Natural killer cell treated with Interleukin-12 subunit alpha and Interleukin-12 subunit beta and Interleukin-15 and Interleukin-18, amount 100 ng/mL, for 72 hours (primary cell): ENCODE results near the gene LIN7B. TPM values are rescaled to one million over a fixed set of nuclear protein-coding genes. Genes with fewer than 3 reads are reported as not detected.
A peak's percentile ranks its signal among the peaks of the same experiment; 100 is the strongest.
"Not testable (repeated sequence)": the region's sequence is repeated elsewhere in the genome, so short reads cannot be mapped to it uniquely, and the experiment has no call there.

Experiments used
- ATAC-seq, 2 donors: fragments of 150-1000 bp; cut with Tn5 transposase in 1 of 2; sonication (Bioruptor Pico), chemical (Tn5 transposase) in 1 of 2; 2 replicates each; pipeline ENCODE4 v1.10.0; 2021
- DNase-seq: peaks from one replicate; pipeline ENCODE4 v3.0.0; 2022; ENCODE audit warnings: low spot score
- H3K27ac Mint-ChIP-seq, 2 donors: 1 replicate in 1 of 2; 2 replicates in 1 of 2; pipeline ENCODE4 v1.8.0; 2022; ENCODE audit warnings: mixed read lengths in 2 of 2, mild to moderate bottlenecking in 1 of 2, moderate library complexity in 1 of 2
- H3K27me3 Mint-ChIP-seq, 2 donors: 1 replicate in 1 of 2; 2 replicates in 1 of 2; pipeline ENCODE4 v1.8.0; 2022; ENCODE audit warnings: mixed read lengths in 2 of 2
- H3K36me3 Mint-ChIP-seq: one replicate; pipeline ENCODE4 v1.8.0; 2022; ENCODE audit warnings: mixed read lengths
- H3K4me1 Mint-ChIP-seq, 2 donors: 1 replicate in 1 of 2; 2 replicates in 1 of 2; pipeline ENCODE4 v1.8.0; 2022; ENCODE audit warnings: low read depth in 2 of 2, mixed read lengths in 2 of 2, mild to moderate bottlenecking in 1 of 2
- H3K4me3 Mint-ChIP-seq: one replicate; pipeline ENCODE4 v1.8.0; 2022; ENCODE audit warnings: mixed read lengths
- H3K9me3 Mint-ChIP-seq: 2 replicates; pipeline ENCODE4 v1.8.0; 2022; ENCODE audit warnings: mixed read lengths
- total RNA-seq, 2 donors: library from RNA; stranded (reverse); gene quantifications; one replicate each; pipeline ENCODE4 v1.2.3, GENCODE V29; 2022

Gene LIN7B
- total RNA-seq, 2 donors from 2014 or later: 6.0 to 6.1 TPM

- DNase-seq (no peak), ATAC-seq (no peak)
- Mint-ChIP-seq H3K4me3 (no peak overlapping the region), H3K36me3 (no peaks in the 10 kb centered on the region), H3K27ac (no peak overlapping the region), H3K9me3 (no peaks in the 10 kb centered on the region), H3K4me1 (peaks cover 23 to 26% of the 10 kb centered on the region in 2 donors), H3K27me3 (peaks cover 0 to 2% of the 10 kb centered on the region in 2 donors)
Measured at GRCh38 chr19:49130325-49130724, 16.2 kb downstream of the LIN7B start.

GRCh38 chr19:49132974-49133609 is 18.9 kb downstream of the LIN7B start:
- no peaks in the 10 kb centered on the region for H3K9me3 Mint-ChIP-seq
- H3K27ac Mint-ChIP-seq: no peak overlapping the region
- peaks cover 21% of the 10 kb centered on the region in 2 donors for H3K4me1 Mint-ChIP-seq
- DNase-seq (no peak), ATAC-seq (peak; percentile 43 to 49)
- peaks cover 0 to 6% of the 10 kb centered on the region in 2 donors for H3K27me3 Mint-ChIP-seq
- H3K36me3 Mint-ChIP-seq: no peaks in the 10 kb centered on the region
- peak overlapping the region; percentile 74 for H3K4me3 Mint-ChIP-seq

GRCh38 chr19:49133621-49134454 is 19.7 kb downstream of the LIN7B start:
- no peak overlapping the region for H3K27ac Mint-ChIP-seq
- H3K27me3 Mint-ChIP-seq: peaks cover 0 to 6% of the 10 kb centered on the region in 2 donors
- H3K9me3 Mint-ChIP-seq: no peaks in the 10 kb centered on the region
- ATAC-seq (peak; percentile 75 to 83), DNase-seq (no peak)
- no peaks in the 10 kb centered on the region for H3K36me3 Mint-ChIP-seq
- H3K4me3 Mint-ChIP-seq: peak overlapping the region; percentile 74
- H3K4me1 Mint-ChIP-seq: peaks cover 13 to 14% of the 10 kb centered on the region in 2 donors

GRCh38 chr19:49135686-49136085 is 21.5 kb downstream of the LIN7B start:
- H3K4me1 Mint-ChIP-seq: peaks cover 6 to 11% of the 10 kb centered on the region in 2 donors
- no peak overlapping the region for H3K4me3 Mint-ChIP-seq
- H3K27me3 Mint-ChIP-seq: peaks cover 0 to 6% of the 10 kb centered on the region in 2 donors
- no peaks in the 10 kb centered on the region for H3K9me3 Mint-ChIP-seq
- H3K27ac Mint-ChIP-seq: no peak overlapping the region
- H3K36me3 Mint-ChIP-seq: no peaks in the 10 kb centered on the region
- DNase-seq: no peak
- ATAC-seq: no peak

- no peaks in the 10 kb centered on the region for H3K36me3 Mint-ChIP-seq
- ATAC-seq (no peak), DNase-seq (no peak)
- no peak overlapping the region for H3K27ac Mint-ChIP-seq
- H3K4me1 Mint-ChIP-seq: peaks cover 6 to 11% of the 10 kb centered on the region in 2 donors
- H3K9me3 Mint-ChIP-seq: no peaks in the 10 kb centered on the region
- no peak overlapping the region for H3K4me3 Mint-ChIP-seq
- peaks cover 0 to 6% of the 10 kb centered on the region in 2 donors for H3K27me3 Mint-ChIP-seq
Measured at GRCh38 chr19:49136771-49137171, 22.6 kb downstream of the LIN7B start.

- Mint-ChIP-seq H3K4me3 (no peak overlapping the region), H3K4me1 (peaks cover 19% of the 10 kb centered on the region in 2 donors), H3K9me3 (no peaks in the 10 kb centered on the region), H3K36me3 (no peaks in the 10 kb centered on the region), H3K27me3 (peaks cover 16 to 20% of the 10 kb centered on the region in 2 donors), H3K27ac (no peak overlapping the region)
- no peak for DNase-seq
- ATAC-seq: no peak
Measured at GRCh38 chr19:49140951-49141350, 26.8 kb downstream of the LIN7B start.

- Mint-ChIP-seq H3K4me1 (peaks cover 19% of the 10 kb centered on the region in 2 donors), H3K4me3 (peak overlapping the region; percentile 2), H3K27me3 (peaks cover 16 to 21% of the 10 kb centered on the region in 2 donors), H3K27ac (no peak overlapping the region), H3K36me3 (no peaks in the 10 kb centered on the region), H3K9me3 (no peaks in the 10 kb centered on the region)
- DNase-seq (no peak), ATAC-seq (no peak)
Measured at GRCh38 chr19:49141352-49141751, 27.2 kb downstream of the LIN7B start.

GRCh38 chr19:49142866-49143335 is 28.7 kb downstream of the LIN7B start:
- peaks cover 20 to 33% of the 10 kb centered on the region in 2 donors for H3K27me3 Mint-ChIP-seq
- ATAC-seq (peak; percentile 96 to 98), DNase-seq (peak; percentile 85)
- H3K27ac Mint-ChIP-seq: peak overlapping the region in 1 of 2 donors; percentile 57
- H3K4me3 Mint-ChIP-seq: peak overlapping the region; percentile 78
- H3K9me3 Mint-ChIP-seq: no peaks in the 10 kb centered on the region
- no peaks in the 10 kb centered on the region for H3K36me3 Mint-ChIP-seq
- peaks cover 19% of the 10 kb centered on the region in 2 donors for H3K4me1 Mint-ChIP-seq

GRCh38 chr19:49145573-49146407 is 31.6 kb downstream of the LIN7B start:
- H3K36me3 Mint-ChIP-seq: no peaks in the 10 kb centered on the region
- peak; percentile 67 for ATAC-seq
- H3K27me3 Mint-ChIP-seq: peaks cover 28 to 33% of the 10 kb centered on the region in 2 donors
- DNase-seq: peak; percentile 79
- H3K27ac Mint-ChIP-seq: peak overlapping the region in 1 of 2 donors; percentile 88
- H3K9me3 Mint-ChIP-seq: no peaks in the 10 kb centered on the region
- peaks cover 30 to 32% of the 10 kb centered on the region in 2 donors for H3K4me1 Mint-ChIP-seq
- H3K4me3 Mint-ChIP-seq: peak overlapping the region; percentile 23

- H3K36me3 Mint-ChIP-seq, DNase-seq, ATAC-seq, H3K27ac Mint-ChIP-seq, H3K4me3 Mint-ChIP-seq, H3K9me3 Mint-ChIP-seq: not testable (repeated sequence)
- Mint-ChIP-seq H3K4me1 (peaks cover 32% of the 10 kb centered on the region in 2 donors), H3K27me3 (peaks cover 28 to 35% of the 10 kb centered on the region in 2 donors)
Measured at GRCh38 chr19:49146408-49146770, 32.2 kb downstream of the LIN7B start.

GRCh38 chr19:49148044-49148682 is 34.0 kb downstream of the LIN7B start:
- ATAC-seq (no peak), DNase-seq (no peak)
- Mint-ChIP-seq H3K4me3 (peak overlapping the region; percentile 40), H3K9me3 (no peaks in the 10 kb centered on the region), H3K27ac (no peak overlapping the region), H3K27me3 (peaks cover 23 to 27% of the 10 kb centered on the region in 2 donors), H3K4me1 (peaks cover 20 to 27% of the 10 kb centered on the region in 2 donors), H3K36me3 (no peaks in the 10 kb centered on the region)

GRCh38 chr19:49148784-49149651 is 34.8 kb downstream of the LIN7B start:
- H3K27ac Mint-ChIP-seq: no peak overlapping the region
- H3K4me1 Mint-ChIP-seq: peaks cover 25 to 28% of the 10 kb centered on the region in 2 donors
- H3K4me3 Mint-ChIP-seq: peak overlapping the region; percentile 91
- DNase-seq (peak; percentile 85), ATAC-seq (peak; percentile 67 to 82)
- peaks cover 23 to 36% of the 10 kb centered on the region in 2 donors for H3K27me3 Mint-ChIP-seq
- H3K36me3 Mint-ChIP-seq: no peaks in the 10 kb centered on the region
- H3K9me3 Mint-ChIP-seq: no peaks in the 10 kb centered on the region
